Measurements from ENCODE around the gene ZFP82. TPM values are rescaled to one million over a fixed set of nuclear protein-coding genes. Genes with fewer than 3 reads are reported as not detected.

The ZFP82 gene
- total RNA-seq, 1 donor from 2014 or later: 5.4 TPM

DNA sequence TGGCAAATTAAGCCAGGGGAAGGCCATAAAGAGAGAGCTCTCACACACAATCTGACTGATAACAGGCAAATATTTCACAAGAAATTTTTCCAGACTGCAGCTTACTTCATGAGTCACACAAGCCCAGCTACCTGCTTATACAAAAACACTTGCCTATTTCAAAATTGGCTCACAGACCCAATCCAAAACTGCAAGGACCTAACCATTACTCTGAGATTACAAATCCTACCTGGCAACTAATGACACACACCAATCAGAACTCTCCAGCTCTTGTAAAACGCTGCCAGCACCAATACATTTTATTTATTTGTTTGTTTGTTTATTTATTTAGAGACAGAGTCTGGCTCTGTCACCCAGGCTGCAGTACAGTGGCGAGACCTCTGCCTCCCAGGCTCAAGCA is 18.1 kb upstream of the ZFP82 start:
- DNase-seq (no peak), ATAC-seq (no peak)
- Histone ChIP-seq H3K27ac (no peak overlapping the region), H3K36me3 (no peaks in the 10 kb centered on the region), H3K4me3 (no peak overlapping the region), H3K27me3 (no peaks in the 10 kb centered on the region), H3K4me1 (no peaks in the 10 kb centered on the region), H3K9me3 (peaks cover 10% of the 10 kb centered on the region)
- TF ChIP-seq, protein P1, sequence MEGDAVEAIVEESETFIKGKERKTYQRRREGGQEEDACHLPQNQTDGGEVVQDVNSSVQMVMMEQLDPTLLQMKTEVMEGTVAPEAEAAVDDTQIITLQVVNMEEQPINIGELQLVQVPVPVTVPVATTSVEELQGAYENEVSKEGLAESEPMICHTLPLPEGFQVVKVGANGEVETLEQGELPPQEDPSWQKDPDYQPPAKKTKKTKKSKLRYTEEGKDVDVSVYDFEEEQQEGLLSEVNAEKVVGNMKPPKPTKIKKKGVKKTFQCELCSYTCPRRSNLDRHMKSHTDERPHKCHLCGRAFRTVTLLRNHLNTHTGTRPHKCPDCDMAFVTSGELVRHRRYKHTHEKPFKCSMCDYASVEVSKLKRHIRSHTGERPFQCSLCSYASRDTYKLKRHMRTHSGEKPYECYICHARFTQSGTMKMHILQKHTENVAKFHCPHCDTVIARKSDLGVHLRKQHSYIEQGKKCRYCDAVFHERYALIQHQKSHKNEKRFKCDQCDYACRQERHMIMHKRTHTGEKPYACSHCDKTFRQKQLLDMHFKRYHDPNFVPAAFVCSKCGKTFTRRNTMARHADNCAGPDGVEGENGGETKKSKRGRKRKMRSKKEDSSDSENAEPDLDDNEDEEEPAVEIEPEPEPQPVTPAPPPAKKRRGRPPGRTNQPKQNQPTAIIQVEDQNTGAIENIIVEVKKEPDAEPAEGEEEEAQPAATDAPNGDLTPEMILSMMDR (IDR thresholded peaks at IDR 0.05): no peak
- intact Hi-C loops (cut with DNase I): no loop called here

DNA sequence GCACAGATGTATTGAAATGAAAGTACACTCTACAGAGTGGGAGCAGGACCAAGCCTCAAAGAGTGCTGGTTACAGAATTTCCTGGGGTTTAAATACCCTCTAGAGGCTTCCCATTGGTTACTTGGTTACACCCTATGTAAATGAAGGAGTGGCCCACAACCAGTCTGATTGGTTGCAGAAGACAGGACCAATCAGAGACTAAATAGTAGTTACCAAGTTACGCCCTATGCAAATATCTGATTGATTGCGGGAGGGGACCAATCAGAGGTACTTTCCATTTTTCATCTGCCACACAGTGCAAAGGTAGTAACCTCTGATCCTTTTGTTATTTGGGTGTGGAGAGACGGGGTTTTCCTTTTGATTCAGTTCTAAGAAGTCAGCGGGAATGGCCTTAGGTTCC is 5.5 kb upstream of the ZFP82 start:
- intact Hi-C loops (cut with DNase I): no loop called here
- ATAC-seq (no peak), DNase-seq (no peak)
- H3K27me3 ChIP-seq: no peaks in the 10 kb centered on the region
- TF ChIP-seq, protein P1 (IDR thresholded peaks at IDR 0.05): no peak
- H3K4me3 ChIP-seq: no peak overlapping the region
- H3K36me3 ChIP-seq: no peaks in the 10 kb centered on the region
- H3K9me3 ChIP-seq: no peaks in the 10 kb centered on the region
- no peaks in the 10 kb centered on the region for H3K4me1 ChIP-seq
- no peak overlapping the region for H3K27ac ChIP-seq

DNA sequence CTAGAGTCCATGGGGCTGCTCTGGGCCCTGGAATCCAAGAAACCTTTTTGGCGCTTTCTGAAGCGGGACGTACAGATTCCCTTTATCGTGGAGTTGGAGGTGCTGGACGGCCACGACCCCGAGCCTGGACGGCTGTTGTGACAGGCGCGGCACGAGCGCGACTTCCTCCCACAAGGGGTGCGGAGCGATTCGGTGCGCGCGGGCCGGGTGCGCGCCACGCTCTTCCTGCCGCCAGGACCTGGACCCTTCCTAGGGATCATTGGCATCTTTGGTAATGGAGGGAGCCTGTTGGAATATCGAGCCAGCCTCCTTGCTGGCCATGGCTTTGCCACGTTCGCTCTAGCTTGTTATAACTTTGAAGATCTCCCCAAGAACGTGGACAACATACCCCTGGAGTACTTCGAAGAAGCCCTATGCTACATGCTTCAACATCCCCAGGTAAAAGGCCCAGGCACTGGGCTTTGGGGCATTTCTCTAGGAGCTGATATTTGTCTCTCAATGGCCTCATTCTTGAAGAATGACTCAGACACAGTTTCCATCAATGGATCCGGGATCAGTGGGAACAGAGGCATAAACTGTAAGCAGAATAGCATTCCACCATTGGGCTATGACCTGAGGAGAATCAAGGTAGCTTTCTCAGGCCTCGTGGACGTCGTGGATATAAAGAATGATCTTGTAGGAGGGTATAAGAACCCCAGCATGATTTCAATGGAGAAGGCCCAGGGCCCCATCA is 3.5 kb upstream of the ZFP82 start:
- no peak for ATAC-seq
- H3K9me3 ChIP-seq: no peaks in the 10 kb centered on the region

DNA sequence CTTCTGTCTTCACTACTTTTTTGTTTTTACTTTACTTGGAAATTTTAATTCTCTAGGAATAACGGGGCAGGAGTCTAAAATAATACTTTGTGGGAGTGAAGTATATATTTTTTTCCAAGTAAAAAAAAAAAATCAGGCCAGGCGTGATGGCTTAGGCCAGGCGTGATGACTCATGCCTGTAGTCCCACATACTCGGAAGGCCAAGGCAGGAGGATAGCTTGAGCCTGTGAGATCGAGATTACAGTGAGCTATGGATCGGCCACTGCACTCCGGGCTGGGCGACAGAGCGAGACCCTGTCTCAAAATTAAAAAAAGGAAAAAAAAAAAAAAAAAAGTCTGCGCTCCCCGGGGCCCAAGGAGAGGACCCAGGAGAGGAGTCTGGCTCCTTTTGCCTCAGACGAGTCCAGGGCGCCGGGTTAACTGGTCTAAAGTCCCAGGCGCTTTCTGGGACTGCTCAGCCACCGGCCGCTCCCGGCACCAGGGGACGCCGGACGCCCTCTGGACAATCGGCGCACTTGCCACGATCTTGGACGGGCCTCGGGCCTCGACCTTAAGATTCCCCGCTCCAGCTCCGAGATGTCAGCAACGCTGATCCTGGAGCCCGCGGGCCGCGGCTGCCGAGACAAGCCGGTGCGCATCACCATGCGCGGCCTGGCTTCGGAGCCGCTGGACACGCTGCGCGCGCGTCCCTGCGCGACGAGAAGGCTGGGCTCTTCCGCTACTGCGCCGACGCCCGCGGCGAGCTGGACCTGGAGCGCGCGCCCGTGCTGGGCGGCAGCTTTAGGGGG is 2.7 kb upstream of the ZFP82 start:
- ATAC-seq: peak; percentile 27
- intact Hi-C loops (cut with DNase I): no loop called here

More for the DNA sequence above, 3.5 kb upstream of the ZFP82 start:
- H3K27ac ChIP-seq: peak overlapping the region; percentile 17
- H3K27me3 ChIP-seq: no peaks in the 10 kb centered on the region
- no peaks in the 10 kb centered on the region for H3K36me3 ChIP-seq
- H3K4me3 ChIP-seq: peak overlapping the region; percentile 50
- no peak for DNase-seq
- TF ChIP-seq, protein P1 (IDR thresholded peaks at IDR 0.05): no peak
- intact Hi-C loops (cut with DNase I): no loop called here
- peaks cover 9% of the 10 kb centered on the region for H3K4me1 ChIP-seq

DNA sequence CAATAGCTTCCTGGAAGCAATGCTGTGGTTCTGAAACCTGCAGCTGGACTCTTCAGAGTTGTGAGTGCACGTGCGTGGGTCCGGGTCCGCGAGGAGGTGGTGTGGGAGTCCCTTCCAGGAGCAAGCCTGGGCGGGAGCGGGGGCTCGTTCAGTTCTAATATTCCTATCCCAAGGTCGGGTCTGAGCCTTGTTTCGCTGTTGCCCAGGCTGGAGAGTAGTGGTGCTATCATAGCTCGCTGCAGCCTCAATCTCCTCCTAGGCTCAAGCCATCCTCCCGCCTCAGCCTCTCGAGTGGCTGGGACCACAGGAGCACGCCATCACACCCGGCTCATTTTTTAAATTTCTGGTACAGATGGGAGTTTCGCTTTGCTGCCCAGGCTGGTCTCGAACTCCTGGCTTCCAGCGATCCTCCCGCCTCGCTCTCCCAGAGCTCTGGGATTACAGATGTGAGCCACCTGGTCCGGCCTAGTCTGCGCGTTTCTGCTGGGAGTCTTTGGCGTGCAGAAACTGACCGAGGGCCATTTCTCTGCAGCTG is 625 bp downstream of the ZFP82 start:
- no peaks in the 10 kb centered on the region for H3K36me3 ChIP-seq
- H3K4me1 ChIP-seq: peaks cover 11% of the 10 kb centered on the region
- peak overlapping the region; percentile 91 for H3K27ac ChIP-seq
- H3K9me3 ChIP-seq: no peaks in the 10 kb centered on the region
- TF ChIP-seq, protein P1 (IDR thresholded peaks at IDR 0.05): no peak
- intact Hi-C loops (cut with DNase I): no loop called here
- no peaks in the 10 kb centered on the region for H3K27me3 ChIP-seq
- H3K4me3 ChIP-seq: peak overlapping the region; percentile 79
- no peak for ATAC-seq
- no peak for DNase-seq

More for the DNA sequence above, 2.7 kb upstream of the ZFP82 start:
- TF ChIP-seq, protein P1 (IDR thresholded peaks at IDR 0.05): no peak
- DNase-seq: no peak
- no peaks in the 10 kb centered on the region for H3K9me3 ChIP-seq
- peak overlapping the region; percentile 17 for H3K27ac ChIP-seq
- H3K4me3 ChIP-seq: peak overlapping the region; percentile 50
- peaks cover 11% of the 10 kb centered on the region for H3K4me1 ChIP-seq
- no peaks in the 10 kb centered on the region for H3K27me3 ChIP-seq
- H3K36me3 ChIP-seq: no peaks in the 10 kb centered on the region

Data from upper lobe of right lung (tissue), 1 donor.